Activated naive CD8-positive, alpha-beta T cell treated with anti-CD3 and anti-CD28 coated beads for 36 hours (primary cell): Measurements from ENCODE around the gene CTAGE9. TPM values are rescaled to one million over a fixed set of nuclear protein-coding genes. Genes with fewer than 3 reads are reported as not detected.
A peak's percentile ranks its signal among the peaks of the same experiment; 100 is the strongest.
"Not testable (repeated sequence)": the region's sequence is repeated elsewhere in the genome, so short reads cannot be mapped to it uniquely, and the experiment has no call there.

Experiments used
- DNase-seq: peaks from one replicate; pipeline ENCODE4 v3.0.0; 2021
- H3K27ac Mint-ChIP-seq: one replicate; pipeline ENCODE4 v1.8.0; 2022; ENCODE audit warnings: mild to moderate bottlenecking, moderate library complexity, mixed read lengths
- H3K27me3 Mint-ChIP-seq: one replicate; pipeline ENCODE4 v1.8.0; 2022; ENCODE audit warnings: mild to moderate bottlenecking, mixed read lengths
- H3K36me3 Mint-ChIP-seq: one replicate; pipeline ENCODE4 v1.8.0; 2021; ENCODE audit warnings: mild to moderate bottlenecking, mixed read lengths
- H3K4me1 Mint-ChIP-seq: one replicate; pipeline ENCODE4 v1.8.0; 2021; ENCODE audit warnings: mixed read lengths
- H3K4me3 Mint-ChIP-seq: one replicate; pipeline ENCODE4 v1.8.0; 2022; ENCODE audit warnings: mild to moderate bottlenecking, moderate library complexity, mixed read lengths
- H3K9me3 Mint-ChIP-seq: one replicate; pipeline ENCODE4 v1.8.0; 2022; ENCODE audit warnings: mixed read lengths
- total RNA-seq, 2 experiments: library from RNA; stranded (reverse); gene quantifications; one replicate each; pipeline ENCODE4 v1.2.3, GENCODE V29; 2021

Gene CTAGE9
- total RNA-seq, 2 experiments from 2014 or later: not detected

- not testable (repeated sequence) for H3K27ac Mint-ChIP-seq, H3K4me1 Mint-ChIP-seq, DNase-seq, H3K36me3 Mint-ChIP-seq, H3K9me3 Mint-ChIP-seq, H3K27me3 Mint-ChIP-seq, H3K4me3 Mint-ChIP-seq
These were observed 10.0 kb downstream of the CTAGE9 start for GRCh38 chr6:131700851-131701250.

- H3K4me1 Mint-ChIP-seq: no peaks in the 10 kb centered on the region
- H3K36me3 Mint-ChIP-seq: no peaks in the 10 kb centered on the region
- H3K4me3 Mint-ChIP-seq: no peak overlapping the region
- H3K27me3 Mint-ChIP-seq: no peaks in the 10 kb centered on the region
- no peak for DNase-seq
- H3K27ac Mint-ChIP-seq: no peak overlapping the region
- H3K9me3 Mint-ChIP-seq: no peaks in the 10 kb centered on the region
These were observed 13.9 kb downstream of the CTAGE9 start for GRCh38 chr6:131696956-131697355.

GRCh38 chr6:131694832-131695426 is 15.9 kb downstream of the CTAGE9 start:
- Mint-ChIP-seq H3K27me3 (peaks cover 4% of the 10 kb centered on the region), H3K27ac (no peak overlapping the region), H3K4me3 (no peak overlapping the region), H3K9me3 (no peaks in the 10 kb centered on the region), H3K36me3 (no peaks in the 10 kb centered on the region), H3K4me1 (peaks cover 1% of the 10 kb centered on the region)
- DNase-seq: peak; percentile 13

GRCh38 chr6:131693384-131693783 is 17.4 kb downstream of the CTAGE9 start:
- Mint-ChIP-seq H3K36me3 (no peaks in the 10 kb centered on the region), H3K27me3 (peaks cover 4% of the 10 kb centered on the region), H3K4me1 (peaks cover 4% of the 10 kb centered on the region)

GRCh38 chr6:131692589-131692988 is 18.2 kb downstream of the CTAGE9 start:
- Mint-ChIP-seq H3K36me3 (no peaks in the 10 kb centered on the region), H3K27me3 (peaks cover 4% of the 10 kb centered on the region)

More at GRCh38 chr6:131693384-131693783, 17.4 kb downstream of the CTAGE9 start:
- no peak for DNase-seq
- Mint-ChIP-seq H3K9me3 (no peaks in the 10 kb centered on the region), H3K4me3 (no peak overlapping the region), H3K27ac (no peak overlapping the region)

GRCh38 chr6:131692031-131692430 is 18.8 kb downstream of the CTAGE9 start:
- no peak overlapping the region for H3K4me3 Mint-ChIP-seq
- no peaks in the 10 kb centered on the region for H3K36me3 Mint-ChIP-seq
- no peaks in the 10 kb centered on the region for H3K9me3 Mint-ChIP-seq
- H3K27me3 Mint-ChIP-seq: peaks cover 4% of the 10 kb centered on the region
- no peak for DNase-seq
- no peak overlapping the region for H3K27ac Mint-ChIP-seq
- H3K4me1 Mint-ChIP-seq: peaks cover 9% of the 10 kb centered on the region

More at GRCh38 chr6:131692589-131692988, 18.2 kb downstream of the CTAGE9 start:
- DNase-seq: no peak
- Mint-ChIP-seq H3K4me3 (no peak overlapping the region), H3K27ac (no peak overlapping the region), H3K9me3 (no peaks in the 10 kb centered on the region), H3K4me1 (peaks cover 9% of the 10 kb centered on the region)

GRCh38 chr6:131688286-131688685 is 22.5 kb downstream of the CTAGE9 start:
- Mint-ChIP-seq H3K4me1 (peaks cover 12% of the 10 kb centered on the region), H3K36me3 (no peaks in the 10 kb centered on the region), H3K27me3 (peaks cover 4% of the 10 kb centered on the region), H3K27ac (peak overlapping the region; percentile 36), H3K4me3 (no peak overlapping the region), H3K9me3 (no peaks in the 10 kb centered on the region)
- no peak for DNase-seq

GRCh38 chr6:131687022-131687421 is 23.8 kb downstream of the CTAGE9 start:
- Mint-ChIP-seq H3K4me1 (peaks cover 12% of the 10 kb centered on the region), H3K27me3 (peaks cover 4% of the 10 kb centered on the region), H3K27ac (no peak overlapping the region), H3K9me3 (no peaks in the 10 kb centered on the region), H3K36me3 (no peaks in the 10 kb centered on the region), H3K4me3 (no peak overlapping the region)
- no peak for DNase-seq

GRCh38 chr6:131685266-131685780 is 25.5 kb downstream of the CTAGE9 start:
- no peak overlapping the region for H3K4me3 Mint-ChIP-seq
- H3K9me3 Mint-ChIP-seq: no peaks in the 10 kb centered on the region
- H3K27me3 Mint-ChIP-seq: no peaks in the 10 kb centered on the region
- no peaks in the 10 kb centered on the region for H3K36me3 Mint-ChIP-seq
- H3K4me1 Mint-ChIP-seq: peaks cover 11% of the 10 kb centered on the region
- DNase-seq: peak; percentile 20
- H3K27ac Mint-ChIP-seq: no peak overlapping the region

GRCh38 chr6:131683479-131683878 is 27.3 kb downstream of the CTAGE9 start:
- H3K4me3 Mint-ChIP-seq: no peak overlapping the region
- no peaks in the 10 kb centered on the region for H3K27me3 Mint-ChIP-seq
- no peak overlapping the region for H3K27ac Mint-ChIP-seq
- H3K36me3 Mint-ChIP-seq: no peaks in the 10 kb centered on the region
- no peak for DNase-seq
- peaks cover 9% of the 10 kb centered on the region for H3K4me1 Mint-ChIP-seq
- H3K9me3 Mint-ChIP-seq: no peaks in the 10 kb centered on the region

GRCh38 chr6:131682442-131682841 is 28.4 kb downstream of the CTAGE9 start:
- H3K27me3 Mint-ChIP-seq: no peaks in the 10 kb centered on the region
- H3K4me3 Mint-ChIP-seq: no peak overlapping the region
- H3K9me3 Mint-ChIP-seq: no peaks in the 10 kb centered on the region
- peaks cover 3% of the 10 kb centered on the region for H3K4me1 Mint-ChIP-seq
- no peak for DNase-seq
- H3K27ac Mint-ChIP-seq: no peak overlapping the region
- no peaks in the 10 kb centered on the region for H3K36me3 Mint-ChIP-seq

- Mint-ChIP-seq H3K9me3 (no peaks in the 10 kb centered on the region), H3K36me3 (no peaks in the 10 kb centered on the region), H3K4me3 (no peak overlapping the region), H3K27me3 (no peaks in the 10 kb centered on the region), H3K4me1 (peaks cover 3% of the 10 kb centered on the region), H3K27ac (no peak overlapping the region)
- no peak for DNase-seq
These were observed 29.2 kb downstream of the CTAGE9 start for GRCh38 chr6:131681585-131681984.

GRCh38 chr6:131680868-131681267 is 29.9 kb downstream of the CTAGE9 start:
- H3K27me3 Mint-ChIP-seq: no peaks in the 10 kb centered on the region
- H3K36me3 Mint-ChIP-seq: no peaks in the 10 kb centered on the region
- peaks cover 3% of the 10 kb centered on the region for H3K4me1 Mint-ChIP-seq
- H3K4me3 Mint-ChIP-seq: no peak overlapping the region
- H3K9me3 Mint-ChIP-seq: no peaks in the 10 kb centered on the region
- H3K27ac Mint-ChIP-seq: no peak overlapping the region
- DNase-seq: no peak

GRCh38 chr6:131678442-131678841 is 32.4 kb downstream of the CTAGE9 start:
- H3K36me3 Mint-ChIP-seq: no peaks in the 10 kb centered on the region
- H3K4me1 Mint-ChIP-seq: no peaks in the 10 kb centered on the region
- no peak overlapping the region for H3K4me3 Mint-ChIP-seq
- no peak overlapping the region for H3K27ac Mint-ChIP-seq
- no peak for DNase-seq
- no peaks in the 10 kb centered on the region for H3K27me3 Mint-ChIP-seq
- H3K9me3 Mint-ChIP-seq: no peaks in the 10 kb centered on the region

GRCh38 chr6:131673184-131673583 is 37.6 kb downstream of the CTAGE9 start:
- H3K4me1 Mint-ChIP-seq: no peaks in the 10 kb centered on the region
- H3K27me3 Mint-ChIP-seq: no peaks in the 10 kb centered on the region
- no peak overlapping the region for H3K27ac Mint-ChIP-seq
- no peak overlapping the region for H3K4me3 Mint-ChIP-seq
- no peaks in the 10 kb centered on the region for H3K9me3 Mint-ChIP-seq
- no peaks in the 10 kb centered on the region for H3K36me3 Mint-ChIP-seq
- DNase-seq: no peak

GRCh38 chr6:131669891-131670290 is 40.9 kb downstream of the CTAGE9 start:
- Mint-ChIP-seq H3K27me3 (no peaks in the 10 kb centered on the region), H3K9me3 (no peaks in the 10 kb centered on the region), H3K27ac (no peak overlapping the region), H3K4me1 (no peaks in the 10 kb centered on the region), H3K36me3 (no peaks in the 10 kb centered on the region), H3K4me3 (no peak overlapping the region)
- DNase-seq: no peak
